HL-60 (cell line): ENCODE data around the gene SLC25A23.

ENCODE experiments used
- SPI1 ChIP-seq: IDR thresholded peaks from 2 replicates; pipeline ENCODE4 v1.6.1; 2012; ENCODE audit warnings: low read depth, mild to moderate bottlenecking, borderline replicate concordance
- TF ChIP-seq, protein P1 (sequence below): IDR thresholded peaks from one replicate; pipeline ENCODE4 v1.5.1; 2011; ENCODE audit warnings: low read length, control low read depth, inconsistent platforms; ENCODE audit not compliant: insufficient read depth

DNA sequence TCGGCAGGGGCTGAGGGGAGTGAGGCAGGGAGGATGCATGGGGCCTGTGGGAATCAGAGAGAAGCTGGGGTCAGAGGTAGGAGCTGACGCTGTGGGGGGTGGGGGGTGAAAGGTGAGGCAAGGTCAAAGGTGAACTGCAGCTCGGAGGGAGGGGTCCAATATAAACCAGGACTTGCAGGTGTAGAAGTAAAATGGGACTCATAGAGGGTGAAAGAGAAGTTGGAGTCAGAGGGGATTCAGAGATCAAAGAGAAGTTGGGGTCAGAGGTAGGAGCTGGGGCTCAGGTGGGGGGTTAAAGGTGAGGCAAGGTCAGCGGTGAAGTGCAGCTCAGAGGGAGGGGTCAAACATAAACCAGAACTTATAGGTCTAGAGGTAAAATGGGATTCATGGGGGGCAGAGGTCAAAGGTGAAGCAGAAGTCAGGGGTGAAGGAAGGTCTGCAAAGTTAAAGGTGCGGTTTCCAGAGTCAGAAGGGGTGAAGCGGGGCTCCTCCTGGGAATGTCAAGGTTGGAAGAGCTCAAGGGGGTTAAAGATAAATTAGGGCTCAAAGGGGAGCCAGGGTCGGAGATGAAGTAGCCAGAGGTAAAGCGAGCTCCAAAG is 34.9 kb upstream of the SLC25A23 start:
- TF ChIP-seq, protein P1, sequence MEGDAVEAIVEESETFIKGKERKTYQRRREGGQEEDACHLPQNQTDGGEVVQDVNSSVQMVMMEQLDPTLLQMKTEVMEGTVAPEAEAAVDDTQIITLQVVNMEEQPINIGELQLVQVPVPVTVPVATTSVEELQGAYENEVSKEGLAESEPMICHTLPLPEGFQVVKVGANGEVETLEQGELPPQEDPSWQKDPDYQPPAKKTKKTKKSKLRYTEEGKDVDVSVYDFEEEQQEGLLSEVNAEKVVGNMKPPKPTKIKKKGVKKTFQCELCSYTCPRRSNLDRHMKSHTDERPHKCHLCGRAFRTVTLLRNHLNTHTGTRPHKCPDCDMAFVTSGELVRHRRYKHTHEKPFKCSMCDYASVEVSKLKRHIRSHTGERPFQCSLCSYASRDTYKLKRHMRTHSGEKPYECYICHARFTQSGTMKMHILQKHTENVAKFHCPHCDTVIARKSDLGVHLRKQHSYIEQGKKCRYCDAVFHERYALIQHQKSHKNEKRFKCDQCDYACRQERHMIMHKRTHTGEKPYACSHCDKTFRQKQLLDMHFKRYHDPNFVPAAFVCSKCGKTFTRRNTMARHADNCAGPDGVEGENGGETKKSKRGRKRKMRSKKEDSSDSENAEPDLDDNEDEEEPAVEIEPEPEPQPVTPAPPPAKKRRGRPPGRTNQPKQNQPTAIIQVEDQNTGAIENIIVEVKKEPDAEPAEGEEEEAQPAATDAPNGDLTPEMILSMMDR, result no peak
- no peak for TF ChIP-seq SPI1
